Stimulated activated CD4-positive, alpha-beta T cell treated with anti-CD3 and anti-CD28 coated beads, TNF-alpha, amount 100 ng/mL, for 4 hours (primary cell): ENCODE data around the gene SLC12A5.

Source experiments
- DNase-seq, 3 experiments: peaks; one replicate each; pipeline ENCODE4 v3.0.0-alpha.2; 2020; ENCODE audit warnings: low read depth in 3 of 3

SLC12A5 gene

GRCh38 chr20:46108435-46108841, 79.4 kb downstream of the SLC12A5 start:
- no peak for DNase-seq

DNA sequence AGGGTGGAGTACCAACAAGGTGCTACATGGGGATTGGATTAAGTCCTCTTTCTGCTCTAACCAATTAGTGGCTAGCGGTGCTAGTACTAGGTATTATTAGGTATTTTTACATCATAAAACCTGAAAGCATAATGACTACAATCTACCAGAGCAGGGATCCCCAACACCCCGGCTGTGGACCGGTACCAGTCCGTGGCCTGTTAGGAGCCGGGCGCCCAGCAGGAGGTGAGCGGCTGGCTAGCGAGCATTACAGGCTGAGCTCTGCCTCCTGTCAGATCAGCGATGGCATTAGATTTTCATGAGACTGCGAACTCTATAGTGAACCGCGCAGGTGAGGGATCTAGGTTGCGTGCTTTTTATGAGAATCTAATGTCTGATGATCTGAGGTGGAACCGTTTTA, 80.0 kb downstream of the SLC12A5 start:
- DNase-seq = no peak
